ENCODE data around the gene HHATL.

Gene HHATL

DNA sequence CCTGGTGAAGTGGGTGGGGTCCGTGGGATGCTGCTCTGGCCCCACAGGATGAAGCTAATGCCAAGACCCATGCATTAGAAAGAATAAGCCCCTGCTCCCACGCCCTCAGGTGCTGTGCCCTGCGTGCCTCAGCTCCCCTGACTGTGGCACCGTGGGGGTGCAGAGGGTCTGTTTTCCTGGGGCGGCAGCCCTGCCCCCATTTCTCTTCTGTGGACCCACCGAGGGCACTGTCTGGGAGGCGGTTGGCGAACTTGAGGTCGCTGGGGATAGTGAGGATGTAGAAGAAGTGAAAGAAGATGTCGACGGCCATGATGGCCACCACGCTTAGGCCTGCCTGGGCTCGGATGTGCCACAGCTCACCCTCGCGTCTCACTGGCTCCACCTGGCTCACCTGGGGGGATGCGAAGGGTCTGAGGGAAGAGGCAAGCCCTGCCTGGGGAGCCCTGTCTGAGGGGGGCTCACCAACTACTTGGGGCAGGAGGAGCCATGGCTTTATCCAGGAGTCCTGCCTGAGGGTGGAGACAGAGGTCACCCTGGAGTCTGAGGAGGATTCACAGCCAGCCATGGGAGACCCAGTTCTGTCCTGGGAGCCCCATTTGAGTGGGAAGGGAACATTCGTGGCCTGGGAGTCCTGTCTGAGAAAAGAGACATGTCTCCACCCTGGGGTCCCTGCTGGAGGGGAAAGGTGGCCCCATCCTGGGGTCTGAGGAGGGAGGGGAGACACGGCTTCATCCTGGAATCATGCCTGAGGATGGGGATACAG lies 5.1 kb downstream of the HHATL start:
- Histone ChIP-seq H2AFZ (ENCODE audit: low read length) (no peak overlapping the region), H3K4me2 (ENCODE audit: low read length) (no peak overlapping the region), H3K27ac (ENCODE audit: low read depth, low read length, poor library complexity, severe bottlenecking) (no peak overlapping the region), H3K36me3 (ENCODE audit: insufficient read depth, low read length) (no peaks in the 10 kb centered on the region), H3K9me2 (ENCODE audit: low read depth, low read length) (no peaks in the 10 kb centered on the region), H3K4me1 (ENCODE audit: insufficient read depth, low read length, severe bottlenecking) (no peaks in the 10 kb centered on the region), H3K4me3 (ENCODE audit: low read depth, low read length, poor library complexity, severe bottlenecking) (no peak overlapping the region), H3K9ac (ENCODE audit: low read length) (no peak overlapping the region), H3K9me3 (ENCODE audit: low read length) (no peaks in the 10 kb centered on the region), H3K27me3 (ENCODE audit: insufficient read depth, low read length) (no peaks in the 10 kb centered on the region), H3K79me2 (ENCODE audit: insufficient read depth, low read length) (no peaks in the 10 kb centered on the region), H4K20me1 (ENCODE audit: insufficient read depth, low read length) (no peaks in the 10 kb centered on the region), H3F3A (ENCODE audit: insufficient read depth, low read length) (no peaks in the 10 kb centered on the region)
- TF ChIP-seq, protein P1, sequence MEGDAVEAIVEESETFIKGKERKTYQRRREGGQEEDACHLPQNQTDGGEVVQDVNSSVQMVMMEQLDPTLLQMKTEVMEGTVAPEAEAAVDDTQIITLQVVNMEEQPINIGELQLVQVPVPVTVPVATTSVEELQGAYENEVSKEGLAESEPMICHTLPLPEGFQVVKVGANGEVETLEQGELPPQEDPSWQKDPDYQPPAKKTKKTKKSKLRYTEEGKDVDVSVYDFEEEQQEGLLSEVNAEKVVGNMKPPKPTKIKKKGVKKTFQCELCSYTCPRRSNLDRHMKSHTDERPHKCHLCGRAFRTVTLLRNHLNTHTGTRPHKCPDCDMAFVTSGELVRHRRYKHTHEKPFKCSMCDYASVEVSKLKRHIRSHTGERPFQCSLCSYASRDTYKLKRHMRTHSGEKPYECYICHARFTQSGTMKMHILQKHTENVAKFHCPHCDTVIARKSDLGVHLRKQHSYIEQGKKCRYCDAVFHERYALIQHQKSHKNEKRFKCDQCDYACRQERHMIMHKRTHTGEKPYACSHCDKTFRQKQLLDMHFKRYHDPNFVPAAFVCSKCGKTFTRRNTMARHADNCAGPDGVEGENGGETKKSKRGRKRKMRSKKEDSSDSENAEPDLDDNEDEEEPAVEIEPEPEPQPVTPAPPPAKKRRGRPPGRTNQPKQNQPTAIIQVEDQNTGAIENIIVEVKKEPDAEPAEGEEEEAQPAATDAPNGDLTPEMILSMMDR (IDR thresholded peaks at IDR 0.05; ENCODE audit: low read length) = no peak
- no peak for TF ChIP-seq EZH2 (IDR thresholded peaks at IDR 0.05; ENCODE audit: borderline replicate concordance, low read length)

DNA sequence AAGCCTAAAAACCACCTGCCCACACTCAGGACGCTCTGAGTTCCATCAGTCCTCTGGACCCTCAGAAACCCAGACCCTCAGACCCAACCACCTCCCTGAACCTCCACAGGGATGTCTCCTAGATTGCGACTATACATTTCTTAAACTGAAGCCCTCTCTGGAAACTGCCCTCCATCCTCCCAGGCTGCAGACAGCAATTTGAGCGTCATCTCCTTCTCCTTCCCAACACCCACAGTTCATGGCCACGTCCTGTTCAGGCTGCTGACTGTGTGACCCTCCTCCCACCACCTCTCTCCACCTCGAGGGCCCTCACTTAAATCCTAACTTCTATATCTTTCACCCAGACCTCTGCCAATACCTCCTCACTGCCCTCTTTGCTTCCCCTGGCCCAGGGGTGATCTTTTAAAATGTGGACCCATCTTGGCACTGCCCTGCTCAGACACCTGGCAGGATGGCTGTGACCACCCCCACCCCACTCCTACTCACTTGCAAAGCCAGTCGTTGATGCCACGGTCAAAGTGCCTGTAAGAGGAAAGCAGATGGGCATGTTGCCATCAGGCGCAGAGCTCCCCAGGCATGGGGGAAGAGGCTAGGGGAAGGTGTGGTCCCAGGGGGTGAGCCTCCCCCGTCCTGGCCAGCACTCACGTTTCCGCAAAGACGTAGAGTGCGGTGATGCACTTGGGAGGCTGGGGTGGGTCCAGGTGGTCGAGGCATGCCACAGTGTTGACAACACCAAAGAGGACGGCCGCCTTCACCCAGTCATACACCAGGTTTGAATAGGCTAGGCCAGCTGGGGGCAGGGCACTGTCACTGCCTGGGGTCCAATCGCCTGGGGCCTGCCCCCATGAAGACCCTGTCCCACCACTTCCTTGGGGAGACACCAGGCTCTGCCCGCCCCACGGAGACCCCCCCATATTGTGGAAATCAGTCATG lies 6.0 kb downstream of the HHATL start:
- Histone ChIP-seq H3K9me2 (ENCODE audit: low read depth, low read length) (no peaks in the 10 kb centered on the region), H2AFZ (ENCODE audit: low read length) (no peak overlapping the region), H3K9ac (ENCODE audit: low read length) (no peak overlapping the region), H3K4me3 (ENCODE audit: low read depth, low read length, poor library complexity, severe bottlenecking) (no peak overlapping the region), H3F3A (ENCODE audit: insufficient read depth, low read length) (no peaks in the 10 kb centered on the region), H3K27me3 (ENCODE audit: insufficient read depth, low read length) (no peaks in the 10 kb centered on the region), H4K20me1 (ENCODE audit: insufficient read depth, low read length) (no peaks in the 10 kb centered on the region), H3K4me2 (ENCODE audit: low read length) (no peak overlapping the region), H3K27ac (ENCODE audit: low read depth, low read length, poor library complexity, severe bottlenecking) (no peak overlapping the region), H3K4me1 (ENCODE audit: insufficient read depth, low read length, severe bottlenecking) (no peaks in the 10 kb centered on the region), H3K36me3 (ENCODE audit: insufficient read depth, low read length) (no peaks in the 10 kb centered on the region), H3K79me2 (ENCODE audit: insufficient read depth, low read length) (no peaks in the 10 kb centered on the region), H3K9me3 (ENCODE audit: low read length) (no peaks in the 10 kb centered on the region)
- no peak for TF ChIP-seq EZH2 (IDR thresholded peaks at IDR 0.05; ENCODE audit: borderline replicate concordance, low read length)
- TF ChIP-seq, protein P1 (IDR thresholded peaks at IDR 0.05; ENCODE audit: low read length) = no peak

DNA sequence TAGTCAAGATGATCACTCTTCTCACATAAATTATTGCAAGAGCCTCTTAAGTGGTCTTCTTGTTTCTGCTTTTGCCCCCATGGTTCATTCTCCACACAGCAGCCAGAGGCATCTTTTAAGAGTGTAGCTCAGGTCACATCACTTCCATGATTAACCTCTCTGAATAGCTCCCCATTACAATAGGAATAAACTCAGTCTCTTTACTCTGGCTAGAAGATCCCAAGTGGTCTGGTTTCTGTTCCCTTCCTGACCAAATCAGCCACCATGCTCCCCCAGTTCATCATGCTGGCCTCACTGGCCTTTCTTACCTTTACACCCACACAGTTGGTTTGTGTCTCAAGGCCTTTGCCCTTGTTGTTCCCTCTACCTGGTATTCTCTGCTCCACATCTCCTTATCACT lies 8.2 kb downstream of the HHATL start:
- H3K4me3 ChIP-seq (ENCODE audit: low read depth, low read length, poor library complexity, severe bottlenecking) = no peak overlapping the region
- H2AFZ ChIP-seq (ENCODE audit: low read length) = no peak overlapping the region
- no peaks in the 10 kb centered on the region for H3F3A ChIP-seq (ENCODE audit: insufficient read depth, low read length)
- no peak overlapping the region for H3K27ac ChIP-seq (ENCODE audit: low read depth, low read length, poor library complexity, severe bottlenecking)
- H3K9me2 ChIP-seq (ENCODE audit: low read depth, low read length) = no peaks in the 10 kb centered on the region
- no peaks in the 10 kb centered on the region for H3K9me3 ChIP-seq (ENCODE audit: low read length)
- H3K36me3 ChIP-seq (ENCODE audit: insufficient read depth, low read length) = no peaks in the 10 kb centered on the region
- H3K9ac ChIP-seq (ENCODE audit: low read length) = no peak overlapping the region
- H3K4me1 ChIP-seq (ENCODE audit: insufficient read depth, low read length, severe bottlenecking) = no peaks in the 10 kb centered on the region
- H4K20me1 ChIP-seq (ENCODE audit: insufficient read depth, low read length) = no peaks in the 10 kb centered on the region
- no peaks in the 10 kb centered on the region for H3K27me3 ChIP-seq (ENCODE audit: insufficient read depth, low read length)
- H3K79me2 ChIP-seq (ENCODE audit: insufficient read depth, low read length) = no peaks in the 10 kb centered on the region
- no peak overlapping the region for H3K4me2 ChIP-seq (ENCODE audit: low read length)
- TF ChIP-seq, protein P1 (IDR thresholded peaks at IDR 0.05; ENCODE audit: low read length) = no peak
- no peak for TF ChIP-seq EZH2 (IDR thresholded peaks at IDR 0.05; ENCODE audit: borderline replicate concordance, low read length)
